Measurements from ENCODE around the gene SRSF7. TPM values are rescaled to one million over a fixed set of nuclear protein-coding genes. Genes with fewer than 3 reads are reported as not detected.

SRSF7 gene
- total and polyA plus RNA-seq, 2 donors (not counting 1 experiment from before 2014, with no cell fraction given): 283 to 505 TPM

GRCh38 chr2:38731090-38731489 lies 20.1 kb downstream of the SRSF7 start:
- Histone ChIP-seq H3K4me1 (ENCODE audit: control insufficient read depth in 2 of 2, insufficient read depth in 2 of 2, low read length in 2 of 2) (no peaks in the 10 kb centered on the region), H3K4me3 (ENCODE audit: control extremely low read depth in 1 of 5, extremely low read depth in 1 of 5, insufficient read depth in 1 of 5, low read depth in 2 of 5, low read length in 4 of 5) (no peak overlapping the region), H3K79me2 (ENCODE audit: control insufficient read depth, insufficient read depth, low read length) (peaks cover 3% of the 10 kb centered on the region), H2AFZ (ENCODE audit: insufficient read depth, low read depth, low read length, poor library complexity, severe bottlenecking) (no peak overlapping the region), H3K9ac (ENCODE audit: low read length) (no peak overlapping the region), H3K9me3 (ENCODE audit: control extremely low read depth in 1 of 3, control insufficient read depth in 2 of 3, insufficient read depth in 1 of 3, low read length in 2 of 3) (no peaks in the 10 kb centered on the region), H3K27me3 (replicated peaks in 1 of 4; ENCODE audit: control extremely low read depth in 1 of 4, control insufficient read depth in 3 of 4, insufficient read depth in 4 of 4, low read length in 3 of 4) (no peaks in the 10 kb centered on the region), H3K27ac (ENCODE audit: low read length in 2 of 2) (no peak overlapping the region), H3K4me2 (replicated peaks; ENCODE audit: low read depth, low read length, poor library complexity, severe bottlenecking) (no peak overlapping the region), H3K36me3 (replicated peaks in 1 of 2; ENCODE audit: control extremely low read depth in 1 of 2, control insufficient read depth in 1 of 2, extremely low read depth in 1 of 2, insufficient read depth in 2 of 2, low read length in 1 of 2) (peaks cover 0 to 34% of the 10 kb centered on the region in 2 experiments), H4K20me1 (ENCODE audit: control insufficient read depth, insufficient read depth, low read length, poor library complexity, severe bottlenecking) (no peaks in the 10 kb centered on the region)
- H3K9me3 Mint-ChIP-seq (ENCODE audit: insufficient read depth): no peaks in the 10 kb centered on the region
- intact Hi-C loops (cut with micrococcal nuclease): no loop called here
- DNase-seq (no peak), ATAC-seq (ENCODE audit: low read depth) (no peak)
- no peaks in the 10 kb centered on the region for H3K27me3 Mint-ChIP-seq
- ChIA-PET CTCF (interaction anchor here (1.2 to 1.4 kb wide), 2 partner anchors 7 to 150 kb away, joined by 3 to 4 read pairs; no protein-coding TSS in a partner anchor), POLR2A (interaction anchor here (0.5 kb wide), 1 partner anchor 25 kb away, joined by 4 read pairs; no protein-coding TSS in a partner anchor)
- no peak overlapping the region for H3K4me3 Mint-ChIP-seq
- TF ChIP-seq, protein P1, sequence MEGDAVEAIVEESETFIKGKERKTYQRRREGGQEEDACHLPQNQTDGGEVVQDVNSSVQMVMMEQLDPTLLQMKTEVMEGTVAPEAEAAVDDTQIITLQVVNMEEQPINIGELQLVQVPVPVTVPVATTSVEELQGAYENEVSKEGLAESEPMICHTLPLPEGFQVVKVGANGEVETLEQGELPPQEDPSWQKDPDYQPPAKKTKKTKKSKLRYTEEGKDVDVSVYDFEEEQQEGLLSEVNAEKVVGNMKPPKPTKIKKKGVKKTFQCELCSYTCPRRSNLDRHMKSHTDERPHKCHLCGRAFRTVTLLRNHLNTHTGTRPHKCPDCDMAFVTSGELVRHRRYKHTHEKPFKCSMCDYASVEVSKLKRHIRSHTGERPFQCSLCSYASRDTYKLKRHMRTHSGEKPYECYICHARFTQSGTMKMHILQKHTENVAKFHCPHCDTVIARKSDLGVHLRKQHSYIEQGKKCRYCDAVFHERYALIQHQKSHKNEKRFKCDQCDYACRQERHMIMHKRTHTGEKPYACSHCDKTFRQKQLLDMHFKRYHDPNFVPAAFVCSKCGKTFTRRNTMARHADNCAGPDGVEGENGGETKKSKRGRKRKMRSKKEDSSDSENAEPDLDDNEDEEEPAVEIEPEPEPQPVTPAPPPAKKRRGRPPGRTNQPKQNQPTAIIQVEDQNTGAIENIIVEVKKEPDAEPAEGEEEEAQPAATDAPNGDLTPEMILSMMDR (IDR thresholded peaks at IDR 0.05): no peak
- no peak for TF ChIP-seq EZH2 (IDR thresholded peaks at IDR 0.05; ENCODE audit: borderline replicate concordance, insufficient read depth, low read depth, low read length, poor library complexity, severe bottlenecking)
- no peaks in the 10 kb centered on the region for H3K4me1 Mint-ChIP-seq
- H3K27ac Mint-ChIP-seq: no peak overlapping the region
- no CpG with 5 or more reads among the region's 7 CpGs for WGBS (ENCODE audit: insufficient coverage)

DNA sequence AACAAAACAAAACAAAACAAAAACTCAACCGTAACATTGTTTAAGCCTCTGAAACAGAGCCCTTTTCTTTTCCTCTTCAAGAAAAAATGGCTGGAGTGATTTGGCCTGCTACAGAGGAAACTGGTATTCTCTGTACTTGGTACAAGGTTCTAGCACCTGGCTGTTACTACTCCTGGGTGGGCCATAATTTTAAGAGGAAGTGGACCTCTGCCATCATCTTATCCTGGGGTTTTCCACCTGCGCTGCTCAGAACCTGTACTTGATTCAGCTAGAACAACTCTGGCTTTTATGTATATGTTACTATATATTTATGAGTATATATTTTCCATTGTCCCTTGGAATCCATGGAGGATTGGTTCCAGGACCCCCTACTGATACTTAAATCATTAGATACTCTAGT lies 22.5 kb downstream of the SRSF7 start:
- POLR2A ChIA-PET: no interaction called here
- WGBS (ENCODE audit: insufficient coverage): no CpG with 5 or more reads among the region's 2 CpGs
- no peak overlapping the region for H3K27ac Mint-ChIP-seq

More for the DNA sequence above, 22.5 kb downstream of the SRSF7 start:
- ATAC-seq (ENCODE audit: low read depth) (no peak), DNase-seq (no peak)
- Mint-ChIP-seq H3K27me3 (no peaks in the 10 kb centered on the region), H3K4me3 (no peak overlapping the region), H3K9me3 (ENCODE audit: insufficient read depth) (no peaks in the 10 kb centered on the region), H3K4me1 (peaks cover 2% of the 10 kb centered on the region)
- intact Hi-C loops (cut with micrococcal nuclease): no loop called here
- H3K4me1 ChIP-seq (ENCODE audit: control insufficient read depth in 2 of 2, insufficient read depth in 2 of 2, low read length in 2 of 2): no peaks in the 10 kb centered on the region
- no peaks in the 10 kb centered on the region for H3K9me3 ChIP-seq (ENCODE audit: control extremely low read depth in 1 of 3, control insufficient read depth in 2 of 3, insufficient read depth in 1 of 3, low read length in 2 of 3)
- no peak overlapping the region for H3K9ac ChIP-seq (ENCODE audit: low read length)
- H3K4me3 ChIP-seq (ENCODE audit: control extremely low read depth in 1 of 5, extremely low read depth in 1 of 5, insufficient read depth in 1 of 5, low read depth in 2 of 5, low read length in 4 of 5): no peak overlapping the region
- peaks cover 0 to 26% of the 10 kb centered on the region in 2 experiments for H3K36me3 ChIP-seq (replicated peaks in 1 of 2; ENCODE audit: control extremely low read depth in 1 of 2, control insufficient read depth in 1 of 2, extremely low read depth in 1 of 2, insufficient read depth in 2 of 2, low read length in 1 of 2)
- no peak overlapping the region for H2AFZ ChIP-seq (ENCODE audit: insufficient read depth, low read depth, low read length, poor library complexity, severe bottlenecking)
- no peak overlapping the region for H3K4me2 ChIP-seq (replicated peaks; ENCODE audit: low read depth, low read length, poor library complexity, severe bottlenecking)
- no peak overlapping the region for H3K27ac ChIP-seq (ENCODE audit: low read length in 2 of 2)
- H3K27me3 ChIP-seq (replicated peaks in 1 of 4; ENCODE audit: control extremely low read depth in 1 of 4, control insufficient read depth in 3 of 4, insufficient read depth in 4 of 4, low read length in 3 of 4): no peaks in the 10 kb centered on the region
- TF ChIP-seq, protein P1 (IDR thresholded peaks at IDR 0.05): no peak
- TF ChIP-seq EZH2 (IDR thresholded peaks at IDR 0.05; ENCODE audit: borderline replicate concordance, insufficient read depth, low read depth, low read length, poor library complexity, severe bottlenecking): no peak
- no peaks in the 10 kb centered on the region for H3K79me2 ChIP-seq (ENCODE audit: control insufficient read depth, insufficient read depth, low read length)
- CTCF ChIA-PET: interaction anchor here (2.0 to 2.8 kb wide), 2 partner anchors 11 to 147 kb away, joined by 4 to 17 read pairs; no protein-coding TSS in a partner anchor
- H4K20me1 ChIP-seq (ENCODE audit: control insufficient read depth, insufficient read depth, low read length, poor library complexity, severe bottlenecking): no peaks in the 10 kb centered on the region
